NCI-H1092 treated with DMSO at 0.1 percent for 48 hours (cell line): ENCODE measurements around the gene DNAJC4.

Experiments used
- DNase-seq: peaks from one replicate; lab custom pipeline; 2025; lab: John Stamatoyannopoulos, UW

The DNAJC4 gene

GRCh38 chr11:64230171-64230984 lies at the start of gene DNAJC4:
Gene DNAJC4 (plus strand): TSS chr11:64230548. CDS start chr11:64230855, 307 bp downstream.
- DNase-seq = peak; percentile 98

GRCh38 chr11:64180891-64181290 lies 49.5 kb upstream of the DNAJC4 start:
- DNase-seq = no peak

- no peak for DNase-seq
These were observed 48.6 kb upstream of the DNAJC4 start for GRCh38 chr11:64181506-64182411.

- DNase-seq = no peak
These were observed 46.5 kb upstream of the DNAJC4 start for GRCh38 chr11:64183890-64184289.

GRCh38 chr11:64185175-64185692 lies 45.1 kb upstream of the DNAJC4 start:
- DNase-seq = peak; percentile 75

- peak; percentile 100 for DNase-seq
These were observed 44.5 kb upstream of the DNAJC4 start, which contains the start of gene STIP1 for GRCh38 chr11:64185693-64186491. Gene STIP1 (plus strand): TSS chr11:64186171. CDS start chr11:64186262, 91 bp downstream.

- DNase-seq = no peak
These were observed 43.7 kb upstream of the DNAJC4 start for GRCh38 chr11:64186492-64187165.

- no peak for DNase-seq
These were observed 37.9 kb upstream of the DNAJC4 start for GRCh38 chr11:64192434-64192833.

GRCh38 chr11:64196626-64197025 lies 33.7 kb upstream of the DNAJC4 start:
- no peak for DNase-seq

GRCh38 chr11:64198511-64198910 lies 31.8 kb upstream of the DNAJC4 start:
- no peak for DNase-seq

GRCh38 chr11:64201543-64201942 lies 28.8 kb upstream of the DNAJC4 start:
- DNase-seq = no peak

- DNase-seq = no peak
These were observed 27.4 kb upstream of the DNAJC4 start for GRCh38 chr11:64202992-64203391.

- DNase-seq = no peak
These were observed 26.8 kb upstream of the DNAJC4 start for GRCh38 chr11:64203421-64204079.

- DNase-seq = no peak
These were observed 26.3 kb upstream of the DNAJC4 start for GRCh38 chr11:64204080-64204440.

- DNase-seq = peak; percentile 73
These were observed 25.8 kb upstream of the DNAJC4 start for GRCh38 chr11:64204464-64204989.

GRCh38 chr11:64206457-64207255 lies 23.7 kb upstream of the DNAJC4 start, which contains the start of gene FERMT3:
Gene FERMT3 (plus strand): TSS chr11:64206721. CDS start chr11:64207365, 644 bp downstream.
- no peak for DNase-seq

- DNase-seq = no peak
These were observed 22.9 kb upstream of the DNAJC4 start for GRCh38 chr11:64207256-64208085.

- no peak for DNase-seq
These were observed 22.1 kb upstream of the DNAJC4 start for GRCh38 chr11:64208086-64208795.
